ENCODE data around the gene LRIG2.

DNA sequence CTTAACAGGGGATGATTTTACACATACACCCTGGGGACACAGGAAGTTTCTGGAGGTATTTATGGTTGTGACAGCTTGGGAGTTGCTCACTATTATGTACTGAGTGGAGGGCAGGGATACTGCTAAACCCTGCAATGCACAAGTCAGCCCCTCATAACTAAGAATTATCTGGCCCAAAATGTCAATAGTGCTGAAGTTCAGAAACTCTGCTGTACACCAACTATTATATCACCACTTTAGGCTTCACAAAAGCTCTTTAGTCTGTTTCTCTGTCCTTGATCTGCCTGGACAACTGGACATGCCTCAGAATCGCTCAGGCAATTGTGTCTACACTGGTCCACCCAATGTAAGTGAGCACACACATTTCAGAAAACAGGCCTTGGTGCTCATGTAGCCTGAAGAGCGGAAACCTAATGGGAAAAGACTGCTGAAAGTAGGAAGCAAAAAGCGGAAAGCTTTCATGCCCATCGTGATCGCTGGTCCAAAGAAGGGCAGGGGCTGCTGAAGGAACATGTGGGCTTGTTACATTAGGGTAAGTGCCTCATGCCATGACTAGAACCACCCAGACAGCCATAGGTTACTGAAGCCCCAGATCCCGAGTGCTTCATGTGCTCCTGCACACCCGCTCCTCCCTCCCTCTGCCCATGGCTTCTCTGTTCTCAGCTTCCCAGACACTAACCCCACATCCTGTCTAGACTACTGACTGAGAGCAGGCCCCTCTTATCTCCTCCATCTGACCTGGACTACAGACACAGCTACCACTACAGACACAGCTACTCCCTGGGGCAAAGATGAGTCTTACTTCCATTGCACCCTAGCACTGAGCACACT is 73.5 kb downstream of the LRIG2 start:
- TF ChIP-seq, protein P1, sequence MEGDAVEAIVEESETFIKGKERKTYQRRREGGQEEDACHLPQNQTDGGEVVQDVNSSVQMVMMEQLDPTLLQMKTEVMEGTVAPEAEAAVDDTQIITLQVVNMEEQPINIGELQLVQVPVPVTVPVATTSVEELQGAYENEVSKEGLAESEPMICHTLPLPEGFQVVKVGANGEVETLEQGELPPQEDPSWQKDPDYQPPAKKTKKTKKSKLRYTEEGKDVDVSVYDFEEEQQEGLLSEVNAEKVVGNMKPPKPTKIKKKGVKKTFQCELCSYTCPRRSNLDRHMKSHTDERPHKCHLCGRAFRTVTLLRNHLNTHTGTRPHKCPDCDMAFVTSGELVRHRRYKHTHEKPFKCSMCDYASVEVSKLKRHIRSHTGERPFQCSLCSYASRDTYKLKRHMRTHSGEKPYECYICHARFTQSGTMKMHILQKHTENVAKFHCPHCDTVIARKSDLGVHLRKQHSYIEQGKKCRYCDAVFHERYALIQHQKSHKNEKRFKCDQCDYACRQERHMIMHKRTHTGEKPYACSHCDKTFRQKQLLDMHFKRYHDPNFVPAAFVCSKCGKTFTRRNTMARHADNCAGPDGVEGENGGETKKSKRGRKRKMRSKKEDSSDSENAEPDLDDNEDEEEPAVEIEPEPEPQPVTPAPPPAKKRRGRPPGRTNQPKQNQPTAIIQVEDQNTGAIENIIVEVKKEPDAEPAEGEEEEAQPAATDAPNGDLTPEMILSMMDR (IDR thresholded peaks at IDR 0.05): no peak
- no peak for TF ChIP-seq POLR2AphosphoS5 (IDR thresholded peaks at IDR 0.05)

Measured in gastroesophageal sphincter (tissue), 3 donors.